ENCODE results near the gene SAMD10. TPM values are rescaled to one million over a fixed set of nuclear protein-coding genes. Genes with fewer than 3 reads are reported as not detected.

Gene SAMD10
- total RNA-seq, 2 donors from 2014 or later = 3.1 to 3.7 TPM

DNA sequence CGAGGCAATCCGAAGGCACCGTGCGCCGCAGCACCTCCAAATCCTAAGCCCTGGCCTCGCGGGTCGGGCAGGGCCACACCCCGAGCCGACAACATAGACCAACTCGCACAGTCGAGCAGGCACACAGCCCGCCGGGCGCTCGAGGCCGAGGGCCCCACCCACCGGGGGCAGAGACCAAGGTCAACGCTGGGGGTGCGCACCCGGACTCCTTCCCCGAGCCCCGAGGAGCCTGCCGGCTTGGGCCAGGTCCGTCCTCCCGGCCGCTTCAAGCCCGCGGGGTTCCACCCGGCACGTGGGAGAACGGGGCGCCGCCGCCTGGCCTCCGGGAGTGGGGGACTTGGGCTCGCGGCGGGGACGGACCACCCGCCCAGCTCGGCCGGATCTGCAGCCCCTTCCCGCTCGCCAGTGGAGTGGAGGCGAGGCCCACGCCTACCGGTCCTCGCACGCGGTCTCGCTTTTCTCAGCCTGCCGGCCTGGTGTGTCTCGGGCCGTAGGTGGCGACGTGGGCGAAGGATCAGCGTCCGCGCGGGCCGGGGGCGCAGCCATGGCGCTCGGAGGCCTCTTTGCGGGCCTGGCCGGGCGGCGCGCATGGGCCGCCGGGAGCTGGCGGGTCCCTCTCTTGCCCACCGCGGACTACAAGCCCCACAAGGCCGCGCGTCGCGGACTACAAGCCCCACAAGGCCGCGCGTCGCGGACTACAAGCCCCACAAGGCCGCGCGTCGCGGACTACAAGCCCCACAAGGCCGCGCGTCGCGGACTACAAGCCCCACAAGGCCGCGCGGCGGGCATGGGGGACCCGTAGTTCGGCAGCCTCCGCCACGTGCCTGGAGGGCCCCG is 23.4 kb downstream of the SAMD10 start, which contains the start of gene UCKL1:
Gene UCKL1 (minus strand): TSS at position 590 of the 837 bp plus-strand sequence. CDS start 44 bp downstream, at position 546.
- H3K4me1 ChIP-seq = peaks cover 0 to 61% of the 10 kb centered on the region in 2 donors
- no peaks in the 10 kb centered on the region for H3K9me3 ChIP-seq
- DNase-seq (ENCODE audit: low spot score) = peak; percentile 89

DNA sequence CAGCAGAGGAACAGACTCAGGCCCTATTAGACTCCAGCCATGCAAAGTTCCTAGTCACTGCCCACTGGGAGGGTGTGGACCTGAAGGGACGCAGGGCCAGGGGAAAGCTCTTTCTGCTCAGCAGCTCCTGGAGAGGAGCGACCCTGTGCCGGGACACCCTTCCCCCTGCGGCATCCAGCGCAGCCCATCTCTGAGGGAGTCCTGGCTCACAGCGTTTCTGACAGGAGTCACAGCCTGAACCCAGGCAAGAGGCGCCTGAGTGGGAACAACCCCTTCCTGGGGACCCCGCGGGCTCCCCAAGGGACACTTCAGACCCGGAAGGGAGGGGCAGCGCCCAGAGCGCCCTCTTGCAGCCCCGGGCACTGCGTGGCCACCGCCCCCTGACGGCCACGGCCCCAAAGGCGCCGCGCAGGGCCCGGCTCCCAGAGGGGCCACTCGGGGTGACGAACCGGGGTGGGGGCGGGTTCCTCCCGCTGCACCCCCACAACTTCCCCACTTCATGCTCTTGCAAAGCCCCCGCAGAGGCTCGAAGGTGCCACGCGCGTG is 24.1 kb downstream of the SAMD10 start:
- DNase-seq (ENCODE audit: low spot score) = no peak
- peaks cover 0 to 68% of the 10 kb centered on the region in 2 donors for H3K4me1 ChIP-seq
- H3K9me3 ChIP-seq = no peaks in the 10 kb centered on the region
- peak overlapping the region; percentile 88 to 98 for H3K27ac ChIP-seq
- no peaks in the 10 kb centered on the region for H3K27me3 ChIP-seq
- TF ChIP-seq, protein P1, sequence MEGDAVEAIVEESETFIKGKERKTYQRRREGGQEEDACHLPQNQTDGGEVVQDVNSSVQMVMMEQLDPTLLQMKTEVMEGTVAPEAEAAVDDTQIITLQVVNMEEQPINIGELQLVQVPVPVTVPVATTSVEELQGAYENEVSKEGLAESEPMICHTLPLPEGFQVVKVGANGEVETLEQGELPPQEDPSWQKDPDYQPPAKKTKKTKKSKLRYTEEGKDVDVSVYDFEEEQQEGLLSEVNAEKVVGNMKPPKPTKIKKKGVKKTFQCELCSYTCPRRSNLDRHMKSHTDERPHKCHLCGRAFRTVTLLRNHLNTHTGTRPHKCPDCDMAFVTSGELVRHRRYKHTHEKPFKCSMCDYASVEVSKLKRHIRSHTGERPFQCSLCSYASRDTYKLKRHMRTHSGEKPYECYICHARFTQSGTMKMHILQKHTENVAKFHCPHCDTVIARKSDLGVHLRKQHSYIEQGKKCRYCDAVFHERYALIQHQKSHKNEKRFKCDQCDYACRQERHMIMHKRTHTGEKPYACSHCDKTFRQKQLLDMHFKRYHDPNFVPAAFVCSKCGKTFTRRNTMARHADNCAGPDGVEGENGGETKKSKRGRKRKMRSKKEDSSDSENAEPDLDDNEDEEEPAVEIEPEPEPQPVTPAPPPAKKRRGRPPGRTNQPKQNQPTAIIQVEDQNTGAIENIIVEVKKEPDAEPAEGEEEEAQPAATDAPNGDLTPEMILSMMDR (IDR thresholded peaks at IDR 0.05) = peak; percentile 32 to 69
- H3K36me3 ChIP-seq = peaks cover 10% of the 10 kb centered on the region
- H3K4me3 ChIP-seq = peak overlapping the region; percentile 91 to 98

More for the DNA sequence above, 23.4 kb downstream of the SAMD10 start, which contains the start of gene UCKL1:
- H3K36me3 ChIP-seq = peaks cover 10% of the 10 kb centered on the region
- H3K27ac ChIP-seq = peak within 1 kb of the TSS; percentile 88 to 98
- peak within 1 kb of the TSS; percentile 91 to 98 for H3K4me3 ChIP-seq
- no peaks in the 10 kb centered on the region for H3K27me3 ChIP-seq
- TF ChIP-seq, protein P1 (IDR thresholded peaks at IDR 0.05) = peak; percentile 3 to 6

DNA sequence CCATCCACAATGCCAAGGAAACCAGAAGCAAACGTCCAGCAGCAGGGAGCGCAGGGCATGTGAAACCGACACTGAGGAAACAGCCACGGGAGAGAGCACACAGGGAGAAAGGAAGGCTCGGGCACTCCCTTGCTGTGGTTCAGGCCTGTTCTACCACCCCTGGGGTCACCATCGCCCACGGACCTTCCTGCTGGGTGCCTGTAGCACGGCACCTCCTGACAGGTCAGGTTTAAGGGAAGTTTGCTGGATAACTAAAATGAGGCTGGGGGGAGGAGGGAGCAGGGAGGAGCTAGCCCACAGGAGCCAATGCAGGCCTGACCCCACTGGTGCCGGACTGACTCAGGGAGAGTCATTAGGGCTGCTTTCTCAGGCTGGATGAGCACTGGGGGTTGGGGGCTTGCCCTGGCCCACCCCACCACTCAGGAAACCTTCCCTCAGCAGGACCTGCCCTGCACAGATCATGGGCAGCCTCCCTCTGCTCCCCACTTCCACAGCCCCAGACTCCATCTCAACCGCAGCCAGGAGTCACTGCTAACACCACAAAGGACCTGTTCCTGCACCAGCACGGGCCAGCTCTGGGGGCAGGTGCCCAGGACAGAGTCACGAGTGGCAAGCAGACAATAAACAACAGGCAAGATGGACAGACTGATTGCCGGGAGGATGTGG is 25.5 kb downstream of the SAMD10 start:
- TF ChIP-seq, protein P1 (IDR thresholded peaks at IDR 0.05) = no peak
- Histone ChIP-seq H3K27ac (peak overlapping the region; percentile 88 to 98), H3K36me3 (no peaks in the 10 kb centered on the region), H3K4me3 (no peak overlapping the region), H3K9me3 (no peaks in the 10 kb centered on the region), H3K27me3 (no peaks in the 10 kb centered on the region), H3K4me1 (peaks cover 0 to 83% of the 10 kb centered on the region in 2 donors)
- DNase-seq (ENCODE audit: low spot score) = no peak

DNA sequence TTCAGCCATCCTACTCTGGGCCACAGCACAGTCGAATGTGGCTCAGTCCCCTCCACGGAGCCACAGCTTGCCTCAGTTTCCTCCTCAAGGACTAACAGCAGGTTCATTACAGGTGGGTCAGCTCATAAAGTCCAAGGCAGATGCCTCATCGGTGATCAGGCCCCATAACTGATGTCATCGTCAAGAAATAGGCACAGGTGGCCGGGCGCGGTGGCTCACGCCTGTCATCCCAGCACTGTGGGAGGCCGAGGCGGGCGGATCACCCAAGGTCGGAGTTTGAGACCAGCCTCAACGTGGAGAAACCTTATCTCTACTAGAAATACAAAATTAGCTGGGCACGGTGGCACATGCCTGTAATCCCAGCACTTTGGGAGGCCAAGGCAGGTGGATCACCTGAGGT is 26.7 kb downstream of the SAMD10 start:
- DNase-seq (ENCODE audit: low spot score) = no peak
- Histone ChIP-seq H3K9me3 (no peaks in the 10 kb centered on the region), H3K4me3 (no peak overlapping the region), H3K27ac (peak overlapping the region; percentile 88 to 98), H3K4me1 (peaks cover 0 to 91% of the 10 kb centered on the region in 2 donors), H3K27me3 (no peaks in the 10 kb centered on the region), H3K36me3 (no peaks in the 10 kb centered on the region)
- TF ChIP-seq, protein P1 (IDR thresholded peaks at IDR 0.05) = no peak

DNA sequence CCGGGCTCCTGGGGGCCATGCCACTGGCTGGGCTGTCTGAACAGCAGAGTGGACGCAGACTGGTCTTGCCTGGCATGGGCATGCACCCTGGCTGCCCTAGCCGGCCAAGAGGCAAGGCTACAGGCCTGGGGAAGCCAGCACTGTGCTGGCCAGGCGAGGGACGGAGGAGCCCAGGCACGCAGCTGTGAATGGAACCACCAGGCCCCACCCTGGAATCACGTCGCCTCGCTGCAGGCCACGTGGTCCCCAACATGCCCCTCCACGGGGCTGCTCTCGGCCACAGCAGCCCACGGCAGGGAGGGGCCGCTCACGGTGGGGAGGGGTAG is 27.3 kb downstream of the SAMD10 start:
- Histone ChIP-seq H3K4me1 (peaks cover 0 to 91% of the 10 kb centered on the region in 2 donors), H3K4me3 (no peak overlapping the region)

More for the DNA sequence above, 27.3 kb downstream of the SAMD10 start:
- Histone ChIP-seq H3K36me3 (no peaks in the 10 kb centered on the region), H3K9me3 (no peaks in the 10 kb centered on the region), H3K27ac (peak overlapping the region; percentile 88 to 98), H3K27me3 (no peaks in the 10 kb centered on the region)
- no peak for DNase-seq (ENCODE audit: low spot score)
- TF ChIP-seq, protein P1 (IDR thresholded peaks at IDR 0.05) = no peak
